Tongue (tissue), 2 donors: ENCODE results near the gene MEF2C. TPM values are rescaled to one million over a fixed set of nuclear protein-coding genes. Genes with fewer than 3 reads are reported as not detected.

Experiments used
- DNase-seq: peaks from one replicate; pipeline ENCODE4 v3.0.0-alpha.2; 2015
- total RNA-seq: library from RNA; depleted of rRNA; stranded (reverse); fragments of >200 nt; gene quantifications from one replicate; pipeline ENCODE4 v1.2.3, GENCODE V29; 2014

The MEF2C gene
- total RNA-seq, 1 donor from 2014 or later = 535 TPM

GRCh38 chr5:88826646-88827585 is 56.1 kb downstream of the MEF2C start:
- peak; percentile 55 for DNase-seq

GRCh38 chr5:88825584-88826315 is 57.2 kb downstream of the MEF2C start:
- no peak for DNase-seq

GRCh38 chr5:88824892-88825583 is 57.9 kb downstream of the MEF2C start:
- peak; percentile 61 for DNase-seq

GRCh38 chr5:88824141-88824540 is 58.8 kb downstream of the MEF2C start:
- no peak for DNase-seq

GRCh38 chr5:88823201-88823600 is 59.8 kb downstream of the MEF2C start:
- no peak for DNase-seq

GRCh38 chr5:88821161-88821560 is 61.8 kb downstream of the MEF2C start:
- no peak for DNase-seq

GRCh38 chr5:88820581-88820980 is 62.4 kb downstream of the MEF2C start:
- DNase-seq = no peak

GRCh38 chr5:88819301-88819999 is 63.5 kb downstream of the MEF2C start:
- DNase-seq = no peak

GRCh38 chr5:88818296-88818695 is 64.7 kb downstream of the MEF2C start:
- no peak for DNase-seq

GRCh38 chr5:88816195-88816594 is 66.8 kb downstream of the MEF2C start:
- DNase-seq = no peak

- DNase-seq = no peak
Observed at GRCh38 chr5:88815050-88815789, 67.8 kb downstream of the MEF2C start.

GRCh38 chr5:88813805-88814575 is 69.0 kb downstream of the MEF2C start:
- peak; percentile 27 for DNase-seq

GRCh38 chr5:88813244-88813643 is 69.7 kb downstream of the MEF2C start:
- no peak for DNase-seq

- no peak for DNase-seq
Observed at GRCh38 chr5:88808153-88808552, 74.8 kb downstream of the MEF2C start.

- no peak for DNase-seq
Observed at GRCh38 chr5:88807327-88807726, 75.7 kb downstream of the MEF2C start.

GRCh38 chr5:88806338-88806737 is 76.6 kb downstream of the MEF2C start:
- no peak for DNase-seq

GRCh38 chr5:88805151-88805784 is 77.7 kb downstream of the MEF2C start:
- no peak for DNase-seq

- no peak for DNase-seq
Observed at GRCh38 chr5:88804444-88804843, 78.5 kb downstream of the MEF2C start.

GRCh38 chr5:88803309-88803708 is 79.7 kb downstream of the MEF2C start:
- DNase-seq = no peak

GRCh38 chr5:88799938-88800535 is 82.9 kb downstream of the MEF2C start:
- DNase-seq = peak; percentile 28
